HG03045 (cell line): ENCODE data around the gene TRAK1.

Source experiments
- ATAC-seq: cut with Tn5 transposase; IDR thresholded peaks from one replicate; pipeline ENCODE4 v1.9.1; 2021; ENCODE audit warnings: mild to moderate bottlenecking, moderate library complexity; ENCODE audit not compliant: unreplicated experiment

TRAK1 gene

DNA sequence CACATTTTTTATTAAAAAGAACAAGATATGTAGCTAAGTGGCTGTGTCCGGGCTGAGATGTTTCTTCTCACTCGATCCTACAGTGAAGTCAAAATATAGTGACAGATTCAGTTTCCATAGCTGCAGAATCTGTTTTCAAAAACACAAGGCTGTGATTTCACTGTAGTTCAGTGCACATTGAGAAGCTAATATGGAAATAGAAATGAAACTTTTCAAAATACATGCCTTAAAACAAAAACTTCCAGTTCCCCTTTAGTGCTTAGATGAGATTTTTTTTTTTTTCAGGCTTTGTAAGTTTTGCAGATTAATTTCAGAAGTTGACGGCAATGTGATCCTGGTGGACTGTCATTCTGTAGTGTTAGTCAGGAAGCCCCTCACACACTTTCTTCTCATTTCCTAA lies 23.8 kb upstream of the TRAK1 start:
- ATAC-seq = peak; percentile 85

DNA sequence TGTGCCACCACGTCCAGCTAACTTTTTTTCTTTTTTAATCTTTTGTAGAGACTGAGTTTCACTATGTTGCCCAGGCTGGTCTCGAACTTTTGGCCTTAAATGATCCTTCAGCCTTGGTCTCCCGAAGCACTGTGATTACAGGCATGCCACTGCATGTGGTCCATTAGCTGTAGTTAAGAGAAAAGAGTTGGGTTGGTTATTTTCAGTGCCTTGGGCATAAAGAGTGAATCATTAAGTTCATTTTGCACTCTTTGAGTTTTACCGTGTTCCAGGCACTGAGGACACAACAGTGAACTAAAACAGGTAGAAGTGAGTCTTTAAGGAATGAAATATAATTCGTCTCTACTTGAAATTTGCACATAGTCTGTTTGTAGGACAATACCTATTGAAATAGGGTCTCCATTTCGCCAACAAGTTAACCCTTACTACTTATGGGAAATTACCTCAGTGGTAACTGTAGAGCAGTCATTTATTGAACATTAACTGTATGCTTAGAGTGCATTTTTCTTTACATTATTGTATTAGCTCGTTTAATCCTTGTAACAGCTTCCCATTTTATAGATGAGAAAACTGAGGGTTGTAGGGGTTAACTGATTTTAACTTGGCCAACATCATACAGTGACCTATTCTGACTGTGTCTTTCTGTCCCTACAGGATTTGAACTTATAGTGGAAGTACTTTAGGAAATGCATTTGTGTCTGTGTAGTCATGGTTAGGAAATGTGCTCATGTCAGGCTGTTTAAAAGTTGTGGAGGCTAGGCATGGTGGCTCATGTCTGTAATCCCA lies 22.7 kb upstream of the TRAK1 start:
- no peak for ATAC-seq

DNA sequence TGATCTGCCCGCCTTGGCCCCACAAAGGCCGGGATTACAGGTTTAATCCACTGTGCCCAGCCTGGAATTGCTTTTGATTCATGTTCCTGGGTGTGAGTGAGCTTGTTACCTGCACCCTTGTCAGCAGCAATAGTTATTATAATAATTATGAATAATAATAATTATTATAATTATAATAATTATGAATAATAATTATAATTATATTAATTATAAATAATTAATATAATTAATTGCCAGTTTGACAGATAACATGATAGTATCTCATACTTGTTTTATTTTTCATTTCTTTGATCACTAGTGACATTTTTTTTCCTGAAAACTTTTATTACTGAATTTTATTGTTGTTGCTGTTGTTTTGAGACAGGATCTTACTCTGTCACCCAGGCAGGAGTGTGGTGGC lies 21.1 kb upstream of the TRAK1 start:
- ATAC-seq = no peak

DNA sequence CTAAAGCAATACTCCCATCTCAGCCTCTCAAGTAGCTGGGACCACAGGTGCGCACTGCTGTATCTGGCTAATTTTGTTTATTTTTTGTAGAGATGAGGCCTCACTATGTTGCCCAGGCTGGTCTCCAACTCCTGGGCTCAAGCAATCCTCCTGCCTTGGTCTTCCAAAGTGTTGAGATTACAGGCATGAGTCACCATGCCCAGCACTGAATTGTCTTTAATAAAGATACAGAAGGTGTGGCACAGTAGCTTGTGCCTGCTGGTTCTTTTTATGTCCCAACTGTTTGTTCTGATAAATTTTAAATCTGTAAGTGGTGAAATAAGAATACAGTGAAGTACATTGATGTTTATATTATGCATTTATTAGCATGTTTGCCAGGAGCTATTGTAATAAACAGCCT lies 20.6 kb upstream of the TRAK1 start:
- ATAC-seq = no peak

DNA sequence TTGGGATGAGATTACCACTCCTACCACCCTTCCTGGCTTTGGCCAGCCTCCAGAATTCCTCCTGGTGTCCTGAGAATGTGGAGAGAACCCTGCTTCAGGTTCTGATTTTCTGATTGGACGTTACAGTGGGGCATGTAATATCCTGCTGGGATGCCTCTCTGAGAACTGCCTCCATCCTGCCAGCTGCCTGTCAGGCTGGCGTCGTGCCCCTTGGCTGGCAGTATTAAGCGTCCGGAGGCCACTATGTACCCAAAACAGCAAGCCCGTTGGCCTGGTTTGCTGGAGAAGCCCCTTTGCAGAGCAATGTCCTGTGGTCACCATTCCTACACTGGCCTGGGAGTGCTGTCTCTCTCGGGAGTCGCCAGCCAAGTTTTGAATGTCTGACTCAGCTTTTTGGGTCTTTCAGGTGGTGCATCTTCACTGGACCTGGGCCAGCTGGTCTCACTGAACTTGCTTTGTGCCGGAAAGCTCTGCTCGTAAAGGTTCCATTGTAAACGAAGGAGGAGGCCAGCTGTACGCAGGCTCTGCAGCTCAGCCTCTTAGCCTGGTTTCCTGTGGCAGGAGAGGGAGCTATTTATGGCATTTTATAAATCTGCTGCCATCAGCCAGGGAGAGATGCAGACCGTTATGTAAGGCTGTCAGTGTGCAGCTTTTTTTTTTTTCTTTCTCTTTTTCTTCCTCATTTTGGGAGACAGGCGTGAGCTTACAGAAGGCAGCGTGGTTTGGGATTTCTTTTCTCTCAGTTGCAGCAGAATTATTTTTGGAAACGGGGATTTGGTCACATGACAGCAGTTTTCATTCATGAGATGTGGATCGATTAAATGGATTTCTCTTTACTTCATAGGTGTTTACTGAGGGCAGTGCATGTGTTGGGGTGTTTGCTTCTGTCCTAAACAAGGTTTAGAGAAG lies 19.0 kb upstream of the TRAK1 start:
- ATAC-seq = no peak

DNA sequence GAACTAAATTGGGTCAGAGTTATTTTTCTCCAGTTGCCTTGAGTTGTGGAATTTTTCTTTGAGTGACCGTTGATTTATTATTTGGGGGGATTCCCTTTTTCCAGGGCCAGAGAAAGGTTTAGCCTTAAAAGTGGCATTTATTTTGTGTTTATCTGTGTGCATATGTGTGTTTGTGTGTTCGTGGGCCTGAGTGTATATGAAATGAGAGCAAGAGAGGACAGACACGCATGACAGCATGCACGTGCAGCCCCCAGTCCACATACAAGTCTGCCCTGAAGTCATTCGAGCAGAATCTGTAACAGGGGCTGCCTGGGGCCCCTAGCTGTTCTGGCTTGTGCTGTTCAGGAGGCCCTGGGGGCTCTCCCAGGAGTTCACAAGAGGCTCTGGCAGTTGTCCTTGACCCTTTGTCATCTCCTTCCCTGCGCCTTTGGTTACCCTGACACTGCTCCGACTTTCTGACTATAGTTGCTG lies 18.3 kb upstream of the TRAK1 start:
- no peak for ATAC-seq

DNA sequence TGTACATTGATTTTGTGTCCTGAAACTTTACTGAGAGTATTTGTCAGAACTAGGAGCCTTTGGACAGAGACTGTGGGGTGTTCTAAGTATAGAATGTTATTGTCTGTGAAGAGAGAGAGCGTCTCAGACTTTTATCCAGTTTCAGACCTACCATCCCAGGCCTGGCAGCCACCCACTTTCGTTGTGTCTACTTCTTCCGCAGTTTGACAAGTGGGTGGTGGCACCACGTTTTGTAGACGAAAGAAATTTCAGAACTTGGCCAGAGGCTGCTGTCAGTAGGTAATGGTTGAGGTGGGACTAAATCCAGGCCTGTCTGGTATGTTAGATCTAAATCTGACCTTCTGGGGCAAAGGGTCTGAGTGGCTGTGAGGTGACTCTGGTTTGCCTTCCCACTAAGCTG lies 13.4 kb upstream of the TRAK1 start:
- ATAC-seq = no peak

DNA sequence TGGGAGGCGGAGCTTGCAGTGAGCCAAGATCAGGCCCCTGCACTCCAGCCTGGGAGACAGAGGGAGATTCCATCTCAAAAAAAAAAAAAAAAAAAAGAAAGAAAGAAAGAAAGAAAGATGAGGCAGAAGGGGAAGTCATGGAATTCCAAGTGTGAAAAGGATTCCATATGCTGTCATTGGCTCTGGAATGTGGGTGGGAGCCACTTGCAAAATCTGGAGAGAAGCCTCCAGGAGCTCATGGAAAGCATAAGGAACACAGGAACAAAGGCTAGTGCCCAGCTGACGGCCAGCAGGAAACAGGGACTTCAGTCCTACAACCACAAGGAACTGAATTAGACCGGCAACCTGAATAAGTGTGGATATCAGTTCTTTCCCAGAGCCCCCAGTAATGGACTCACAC lies 12.5 kb upstream of the TRAK1 start:
- no peak for ATAC-seq

DNA sequence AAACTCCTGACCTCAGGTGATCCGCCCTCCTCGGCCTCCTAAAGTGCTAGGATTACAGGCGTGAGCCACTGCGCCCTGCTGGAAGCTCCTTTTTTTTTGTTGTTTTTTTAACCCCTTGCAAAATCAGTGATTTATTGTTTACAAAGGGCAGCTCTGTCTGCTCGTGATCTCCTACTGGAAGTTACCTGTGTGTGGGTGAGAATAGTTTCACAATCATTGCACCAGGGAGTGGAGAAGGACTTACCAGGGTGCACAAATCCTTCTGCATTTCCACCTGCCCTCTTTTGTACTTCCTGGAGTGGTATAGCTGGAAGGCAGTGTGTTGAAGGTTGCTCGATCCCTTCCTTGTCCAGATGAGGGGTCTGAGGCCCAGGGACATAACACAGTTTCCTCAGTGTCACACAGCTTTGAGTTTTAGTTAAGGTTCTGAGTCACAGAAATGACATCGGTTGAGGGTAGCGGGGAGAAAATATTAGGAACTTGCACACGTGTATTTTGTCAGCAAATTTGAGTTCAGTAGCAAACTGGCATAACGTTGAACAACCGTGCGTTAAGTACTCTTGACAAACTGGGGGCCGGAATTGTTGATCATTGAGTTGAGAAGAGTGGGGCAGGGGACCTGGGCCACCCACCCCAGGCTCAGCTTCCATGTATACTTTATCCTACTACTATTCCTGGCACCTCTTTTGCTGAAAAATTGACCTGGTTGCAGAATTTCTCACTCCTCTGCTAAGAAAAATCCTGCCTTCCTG lies 11.3 kb upstream of the TRAK1 start:
- ATAC-seq = no peak

DNA sequence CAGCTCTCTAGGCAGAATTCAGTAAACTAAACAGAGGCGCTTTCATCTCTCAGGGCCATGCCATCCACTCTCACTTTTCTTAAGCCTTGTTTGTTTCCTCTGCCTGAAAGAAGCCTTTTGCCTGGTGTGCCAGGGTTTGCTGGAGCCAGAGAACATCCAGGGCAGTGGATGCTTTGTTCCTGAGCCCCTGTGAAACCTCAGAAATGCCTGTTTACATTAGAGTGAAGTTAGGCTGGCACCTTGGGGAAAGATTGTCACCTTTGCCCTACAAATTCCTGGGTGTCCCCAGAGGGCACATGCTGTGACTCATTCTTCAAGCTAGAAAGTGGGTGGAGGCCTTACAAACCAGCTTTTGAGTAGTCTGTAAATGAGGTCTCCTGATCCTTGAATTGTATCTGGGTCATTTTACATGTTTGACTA lies 10.7 kb upstream of the TRAK1 start:
- no peak for ATAC-seq

DNA sequence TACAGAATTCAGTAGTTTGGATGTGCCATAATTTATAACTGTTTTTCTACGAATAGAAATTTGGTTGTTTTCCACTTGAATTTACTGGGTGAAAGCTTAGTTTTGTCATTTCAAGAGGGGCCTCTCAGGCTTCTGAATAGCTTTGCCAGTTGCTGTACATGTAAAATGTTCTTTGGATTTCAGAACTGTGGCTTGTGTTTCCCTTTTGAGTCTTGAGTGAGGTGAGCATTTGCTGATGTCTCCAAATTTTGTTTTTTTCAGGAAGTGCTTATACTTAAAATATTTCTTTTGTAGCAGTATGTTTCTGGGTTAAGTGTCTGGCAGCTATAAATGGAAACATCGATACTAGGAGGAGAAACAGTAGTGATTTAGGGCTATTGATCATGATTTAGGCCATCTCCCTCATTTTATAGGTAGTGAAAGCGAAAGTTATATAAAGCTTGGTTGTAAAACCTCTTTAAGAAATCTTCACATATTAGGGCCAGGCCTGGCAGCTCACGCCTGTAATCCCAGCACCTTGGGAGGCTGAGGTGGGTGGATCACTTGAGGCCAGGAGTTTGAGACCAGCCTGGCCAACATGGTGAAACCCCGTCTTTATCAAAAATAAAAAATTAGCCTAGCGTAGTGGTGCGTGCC lies 9.2 kb upstream of the TRAK1 start:
- ATAC-seq = no peak

DNA sequence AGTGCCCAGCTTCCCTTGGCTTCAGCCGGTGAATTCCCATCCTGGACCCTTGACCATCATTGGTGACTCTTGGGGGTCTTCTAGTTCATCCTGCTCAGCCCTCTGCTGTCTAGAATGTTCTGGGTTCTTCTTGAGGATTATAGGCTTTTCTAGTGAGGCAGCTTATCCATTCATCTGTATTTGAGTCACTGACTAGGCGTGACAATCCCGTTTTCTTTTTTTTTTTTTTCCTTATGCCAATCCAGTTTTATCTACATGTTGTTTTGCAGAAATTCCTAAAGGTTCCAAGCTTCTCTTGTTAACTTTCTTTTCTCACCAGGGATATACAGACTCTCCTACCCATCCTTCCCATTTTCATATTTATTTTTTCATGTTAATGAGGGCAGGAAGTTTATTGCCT lies 6.6 kb upstream of the TRAK1 start:
- ATAC-seq = no peak

DNA sequence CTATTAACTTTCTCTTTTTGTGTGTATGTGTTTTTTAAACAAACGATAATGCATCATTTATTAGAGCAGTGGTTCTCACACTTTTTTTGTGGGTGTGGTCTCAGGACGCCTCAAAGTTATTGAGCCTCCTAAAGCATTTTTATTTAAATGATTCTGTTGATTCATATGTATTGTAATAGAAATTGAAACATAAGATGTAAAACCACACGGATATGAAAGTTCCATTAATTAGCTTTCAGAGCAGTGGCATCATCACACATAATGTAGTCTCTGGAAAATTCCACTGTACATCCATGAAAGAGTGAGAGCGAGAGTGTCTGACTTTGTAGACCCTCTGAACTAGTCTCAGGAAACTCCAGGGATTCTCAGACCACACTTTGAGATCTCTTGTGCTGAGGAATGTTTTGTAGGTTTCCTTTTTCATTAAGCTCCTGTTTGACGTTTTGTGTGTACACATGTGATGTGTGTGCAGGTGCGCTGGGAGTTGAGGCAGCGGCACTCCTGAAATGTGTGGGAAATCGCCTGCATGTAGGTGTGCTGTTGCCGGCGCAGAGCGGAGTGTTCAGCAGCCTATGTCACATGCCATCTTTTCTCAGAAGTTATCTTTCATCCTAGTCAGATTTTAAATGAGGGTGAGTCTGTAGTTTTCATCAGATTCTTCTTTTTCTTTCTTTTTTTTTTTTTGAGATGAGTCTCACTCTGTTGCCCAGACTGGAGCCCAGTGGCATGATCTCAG lies 5.3 kb upstream of the TRAK1 start:
- no peak for ATAC-seq

DNA sequence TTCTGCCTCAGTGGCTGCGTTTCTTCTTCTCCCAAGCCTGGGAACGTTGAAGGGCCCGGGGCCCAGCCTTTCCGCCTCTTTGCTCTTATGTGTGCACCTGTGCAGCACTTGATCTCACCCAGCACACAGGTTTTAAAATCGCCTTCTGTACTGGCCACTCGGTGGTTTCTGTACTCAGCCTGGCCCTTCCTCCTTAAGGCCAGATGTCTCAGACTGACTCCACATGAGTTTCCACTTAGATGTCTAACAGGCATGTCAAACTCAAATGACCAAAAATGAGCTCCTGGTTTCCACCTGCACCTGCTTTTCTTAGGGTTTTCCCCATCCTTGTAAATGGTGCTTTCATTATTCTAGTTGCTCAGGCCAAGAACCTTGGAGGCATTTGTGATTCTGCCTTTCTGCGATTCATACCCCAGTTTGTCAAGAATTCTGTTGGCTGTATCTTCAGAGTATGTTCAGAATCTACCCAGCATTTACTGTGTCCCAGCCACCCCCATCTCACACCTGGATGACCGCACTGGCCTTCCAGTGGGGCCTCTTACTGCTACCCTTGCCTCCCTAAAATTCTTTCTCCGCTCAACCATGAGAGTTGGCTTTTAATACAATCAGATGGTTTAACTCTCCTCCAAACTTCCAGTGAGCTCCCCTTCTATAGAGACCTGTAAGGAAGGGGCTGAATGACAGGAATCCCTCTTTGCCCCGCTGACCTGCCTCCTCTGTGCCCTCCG lies 2.2 kb upstream of the TRAK1 start:
- ATAC-seq = peak; percentile 58

DNA sequence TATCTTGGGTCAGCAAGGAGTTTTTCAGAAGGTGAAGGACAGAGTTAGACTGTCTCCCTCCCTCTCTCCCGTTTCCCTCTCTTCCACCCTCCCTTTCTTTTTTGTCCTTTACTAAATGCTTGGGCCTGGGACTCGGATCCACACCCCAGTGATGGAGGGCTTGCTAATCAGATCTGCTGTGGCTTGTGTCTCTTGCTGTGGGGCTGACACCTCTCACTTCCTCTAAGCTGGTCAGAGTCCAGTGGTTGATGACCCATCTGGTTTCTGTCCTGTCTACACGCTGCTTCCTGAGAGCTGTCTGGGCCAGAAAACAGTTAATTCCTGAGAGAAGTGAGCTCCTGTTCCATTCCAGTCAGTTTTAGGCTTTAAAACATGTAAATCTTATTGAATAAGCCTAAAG lies 849 bp downstream of the TRAK1 start:
- ATAC-seq = no peak

DNA sequence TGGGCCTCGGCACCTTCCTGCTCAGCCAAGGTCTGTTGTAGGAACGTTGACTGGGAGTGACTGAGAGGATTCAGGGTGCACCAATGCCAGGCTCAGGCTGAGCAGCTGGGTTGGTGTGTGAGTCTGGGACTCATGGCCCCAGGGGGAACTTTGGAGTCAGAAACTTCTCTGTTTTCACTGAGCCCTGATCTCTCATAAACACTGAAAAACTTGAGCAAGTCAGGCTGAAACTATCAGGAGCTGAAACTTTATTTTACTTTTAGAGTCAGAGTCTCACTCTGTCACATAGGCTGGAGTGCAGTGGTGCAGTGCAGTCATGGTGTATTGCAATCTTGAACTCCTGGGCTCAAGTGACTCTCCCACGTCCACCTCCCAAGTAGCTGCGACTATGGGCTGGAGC lies 3.0 kb downstream of the TRAK1 start:
- ATAC-seq = peak; percentile 58

DNA sequence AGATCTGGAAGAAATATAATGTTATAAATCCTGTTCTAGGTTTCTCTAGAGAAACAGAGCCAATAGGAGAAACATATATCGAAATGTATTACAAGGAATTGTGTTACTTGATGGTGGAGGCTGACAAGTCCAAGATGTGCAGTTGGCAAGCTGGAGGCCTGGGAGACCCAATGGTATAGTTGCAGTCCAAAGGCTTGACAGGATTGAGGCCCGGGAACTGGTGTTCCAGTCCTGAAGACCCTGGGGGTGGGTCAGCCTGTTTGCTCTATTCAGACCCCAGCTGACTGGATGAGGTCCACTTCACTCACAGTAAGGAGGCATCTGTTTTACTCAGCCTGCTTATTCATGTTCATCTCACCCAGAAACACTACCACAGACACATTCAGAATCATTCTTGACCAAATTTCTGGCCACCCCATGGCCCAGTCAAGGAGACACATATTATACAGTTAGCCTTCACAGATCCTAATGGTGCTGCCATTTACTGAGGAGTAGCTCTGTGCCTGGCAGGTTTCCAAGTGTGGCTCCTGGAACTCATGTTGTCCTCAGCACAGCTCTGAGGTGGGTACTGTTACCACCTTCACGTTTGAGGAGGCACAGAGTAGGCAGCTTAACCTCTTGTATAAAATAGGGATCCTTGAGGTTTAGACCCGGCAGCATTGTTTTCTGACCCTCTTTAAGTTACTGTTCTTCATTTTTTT lies 3.7 kb downstream of the TRAK1 start:
- no peak for ATAC-seq

DNA sequence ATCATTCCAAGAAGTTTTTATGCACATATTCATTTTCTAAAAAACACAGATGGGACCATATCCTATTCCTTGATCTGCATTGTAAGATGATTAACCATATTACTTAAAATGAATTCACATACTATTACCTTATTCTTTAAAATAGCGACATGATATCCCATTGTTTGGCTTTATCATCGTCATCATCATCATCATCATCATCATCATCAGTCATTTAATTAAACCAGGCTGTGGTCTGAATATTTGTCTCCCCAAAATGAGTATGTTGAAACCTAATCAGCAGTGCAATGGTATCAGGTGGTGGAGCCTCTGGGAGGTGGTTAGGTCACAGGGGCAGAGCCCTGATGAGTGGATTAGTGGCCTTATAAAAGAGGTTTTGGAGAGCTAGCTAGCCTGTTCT lies 4.4 kb downstream of the TRAK1 start:
- ATAC-seq = no peak
